Adipose tissue (tissue), 3 donors: ENCODE results near the gene CRYBA4. TPM values are rescaled to one million over a fixed set of nuclear protein-coding genes. Genes with fewer than 3 reads are reported as not detected.
"Not testable (repeated sequence)": the region's sequence is repeated elsewhere in the genome, so short reads cannot be mapped to it uniquely, and the experiment has no call there.

Source experiments
- H3K27ac ChIP-seq: one replicate; pipeline ENCODE4 v1.5.1; 2013; ENCODE audit warnings: low read depth, low read length
- WGBS, 3 donors: extraction: QIAGEN DNeasy Blood & Tissue Kit; methylation state at CpG; one replicate each; pipeline ENCODE4 v1.1.7; 2013; 5-methylcytosine and 5-hydroxymethylcytosine counted together
- polyA plus RNA-seq, 3 donors: library from polyadenylated mRNA; stranded (reverse); fragments of 200-250 nt; gene quantifications; one replicate each; pipeline ENCODE4 v1.2.3, GENCODE V29; 2013
- donor health status: healthy with polysubstance abuse.
- donor health status: Bipolar disorder and iron deficiency.
- donor health status: healthy.

The CRYBA4 gene
- polyA plus RNA-seq, 3 donors: not detected

DNA sequence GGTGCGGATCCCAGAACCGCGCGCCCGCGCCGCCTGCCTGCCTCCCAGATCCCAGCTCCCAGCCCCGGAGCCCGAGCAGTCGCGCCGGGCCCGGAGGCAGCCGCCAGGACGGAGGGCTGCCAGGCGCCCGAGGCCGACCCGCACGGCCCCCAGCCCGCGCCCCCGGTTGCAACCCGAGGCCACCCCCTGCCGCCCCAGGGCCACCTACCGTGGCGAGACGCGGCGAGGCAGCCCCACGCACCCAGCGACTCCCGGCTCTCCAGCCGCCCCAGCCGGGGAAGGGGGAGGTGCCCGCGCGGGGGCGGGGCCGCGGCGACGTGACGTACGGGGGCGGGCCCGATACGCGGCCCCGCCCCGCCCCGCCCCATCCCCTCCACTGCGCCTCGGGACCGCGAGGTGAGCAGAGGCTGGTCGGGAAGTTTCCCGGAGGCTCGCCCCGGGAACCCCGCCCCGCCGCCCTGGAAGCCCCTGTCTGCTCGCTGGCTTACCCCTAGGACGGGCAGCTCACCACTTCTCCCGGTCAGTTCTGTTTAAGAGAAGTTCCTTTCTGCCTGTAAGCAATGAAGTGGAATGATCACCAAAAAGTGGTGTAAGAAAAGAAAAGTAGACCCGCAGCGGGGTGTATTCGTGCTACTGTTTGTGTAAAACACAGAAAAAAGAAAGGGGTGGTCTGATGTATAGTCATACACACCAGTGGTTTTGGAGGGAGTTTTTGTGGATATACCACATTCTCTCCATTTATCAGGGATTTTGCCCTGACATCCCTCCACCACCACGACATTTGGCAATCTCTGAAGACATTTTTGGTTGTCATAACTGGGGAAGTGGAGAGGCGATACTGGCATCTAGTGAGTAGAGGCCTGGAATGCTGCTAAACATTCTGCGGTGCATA is 31.7 kb upstream of the CRYBA4 start, which contains the start of gene TPST2:
TSS of gene TPST2 (minus strand) at position 288 of the 892 bp plus-strand sequence. CDS start 48,502 bp downstream, outside the sequence.
- H3K27ac ChIP-seq: peak within 1 kb of the TSS; percentile 23
- 1% methylated on average over 46 to 72 of the region's 72 CpGs for WGBS, 3 donors

DNA sequence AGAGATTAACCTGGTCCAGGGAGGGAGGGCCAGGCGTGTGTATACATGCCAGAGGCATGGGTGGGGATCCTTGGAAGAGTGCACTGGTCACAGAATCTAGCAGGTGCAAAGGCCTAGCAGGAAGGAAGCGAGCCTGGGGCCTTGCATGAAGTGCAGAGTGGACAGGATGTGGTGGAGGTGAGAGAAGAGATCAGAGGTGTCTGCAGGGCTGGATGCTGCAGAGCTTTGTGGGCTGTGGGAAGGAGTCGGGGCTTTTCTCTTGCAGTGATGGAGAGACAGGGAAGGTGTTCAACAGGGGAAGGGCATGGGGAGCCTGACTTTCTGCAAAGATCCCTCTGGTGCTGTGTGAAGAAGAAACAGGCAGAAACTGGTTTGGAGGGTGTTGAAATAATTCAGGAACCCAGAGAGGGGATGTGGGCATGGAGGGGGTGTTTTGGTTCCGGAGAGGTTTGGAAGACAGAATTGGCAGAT is 29.3 kb upstream of the CRYBA4 start:
- no peak overlapping the region for H3K27ac ChIP-seq
- WGBS, 3 donors: 45 to 84% (median 47%) methylated on average over 4 of the region's 4 CpGs

DNA sequence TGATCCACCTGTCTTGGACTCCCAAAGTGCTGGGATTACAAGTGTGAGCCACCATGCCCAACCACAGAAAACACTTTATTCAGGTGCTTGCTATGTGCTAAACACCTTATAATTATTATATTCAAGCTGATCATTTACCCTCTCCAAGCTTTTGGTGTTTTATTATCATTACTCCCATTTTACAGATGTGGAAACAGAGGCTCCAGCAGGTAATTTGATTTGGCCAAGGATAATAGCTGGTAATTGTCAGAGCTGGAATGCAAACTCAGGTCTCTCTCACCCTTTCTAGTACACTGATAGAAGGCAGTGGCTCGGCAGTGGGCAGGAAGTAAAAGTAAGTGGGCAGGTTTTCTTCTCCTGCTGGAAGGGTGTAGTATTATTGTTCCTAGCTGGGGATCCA is 28.0 kb upstream of the CRYBA4 start:
- 27 to 50% (median 48%) methylated on average over 1 of the region's 1 CpG for WGBS, 3 donors
- H3K27ac ChIP-seq: no peak overlapping the region

DNA sequence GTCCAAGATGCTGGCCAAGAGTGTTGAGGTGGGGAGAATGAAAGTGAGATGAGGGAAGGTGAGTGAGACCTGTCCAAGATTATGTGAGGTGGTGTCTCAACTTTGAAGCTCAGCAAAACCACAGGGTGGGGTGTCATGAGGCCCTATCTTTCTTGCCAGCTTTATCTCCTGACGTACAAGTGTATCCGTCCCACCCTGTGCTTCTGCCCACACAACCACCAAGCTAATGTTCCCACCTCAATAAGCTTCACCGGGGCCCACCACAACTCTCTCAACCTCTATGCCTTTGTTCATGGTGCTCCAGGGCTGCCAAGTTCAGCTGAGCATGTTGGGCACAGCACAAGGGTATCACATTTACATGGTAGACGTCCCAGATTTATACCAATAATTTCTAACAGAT is 24.7 kb upstream of the CRYBA4 start:
- H3K27ac ChIP-seq: no peak overlapping the region
- 70 to 75% (median 73%) methylated on average over 4 of the region's 4 CpGs for WGBS, 3 donors

DNA sequence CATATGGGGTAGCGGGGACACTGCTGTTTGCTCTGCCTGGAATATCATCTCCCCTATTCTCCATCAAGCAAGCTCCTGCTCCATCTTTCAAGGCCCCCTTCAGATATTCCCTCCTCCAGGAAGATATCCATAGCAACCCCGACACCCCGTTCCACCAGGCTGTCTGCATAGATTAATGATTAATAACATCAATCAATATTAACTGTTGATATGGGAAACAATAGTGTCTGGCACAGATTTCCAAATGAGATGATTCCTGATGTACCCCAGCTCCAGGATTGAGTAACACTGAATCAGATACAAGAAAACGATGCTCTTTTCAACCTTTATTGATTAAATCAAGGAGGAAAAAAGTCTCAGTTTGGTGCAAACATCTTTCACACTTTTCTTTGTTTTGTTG is 24.3 kb upstream of the CRYBA4 start:
- WGBS, 3 donors: 46 to 87% (median 84%) methylated on average over 4 of the region's 4 CpGs
- H3K27ac ChIP-seq: no peak overlapping the region

DNA sequence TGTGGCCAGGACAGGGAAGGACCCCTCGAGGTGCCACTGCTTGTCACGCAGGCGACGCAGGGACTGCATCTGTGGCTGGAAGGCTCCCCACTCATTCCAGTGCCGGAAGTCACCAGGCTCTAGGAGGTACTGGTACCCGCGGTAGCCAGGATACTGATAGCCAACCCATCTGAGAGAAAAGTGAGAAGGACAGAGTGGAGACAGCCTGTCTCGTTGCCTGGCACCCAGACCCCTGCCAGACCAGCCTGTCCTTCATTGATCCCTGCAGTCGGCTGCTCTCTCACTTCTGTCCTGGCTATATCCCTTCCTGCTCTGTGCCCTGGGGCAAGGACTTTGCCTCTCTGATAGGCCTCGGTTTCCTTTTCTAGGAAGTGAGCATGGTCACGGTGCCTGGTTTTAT is 22.3 kb upstream of the CRYBA4 start:
- no peak overlapping the region for H3K27ac ChIP-seq
- WGBS, 3 donors: 70 to 87% (median 85%) methylated on average over 11 of the region's 11 CpGs

DNA sequence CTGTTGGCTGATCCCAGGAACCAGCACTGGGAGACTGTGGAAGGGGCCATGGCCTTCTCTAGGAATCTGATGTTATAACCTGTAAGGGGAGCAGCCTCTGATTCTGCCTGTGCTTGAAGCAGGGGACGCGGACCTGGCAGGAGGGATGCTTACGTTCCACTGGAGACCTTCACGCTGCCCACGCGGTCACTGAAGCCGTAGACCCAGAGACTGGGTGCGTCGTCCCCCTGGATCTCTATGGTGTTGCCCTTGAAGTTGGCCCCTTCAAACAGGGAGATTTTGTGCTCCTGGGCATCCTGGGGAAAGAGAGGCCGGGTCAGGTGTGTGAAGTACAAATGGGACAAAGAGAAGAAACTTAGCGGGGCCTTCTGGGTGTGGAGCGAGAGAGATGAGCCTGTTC is 20.0 kb upstream of the CRYBA4 start:
- H3K27ac ChIP-seq: no peak overlapping the region
- 85 to 88% (median 86%) methylated on average over 12 of the region's 12 CpGs for WGBS, 3 donors

DNA sequence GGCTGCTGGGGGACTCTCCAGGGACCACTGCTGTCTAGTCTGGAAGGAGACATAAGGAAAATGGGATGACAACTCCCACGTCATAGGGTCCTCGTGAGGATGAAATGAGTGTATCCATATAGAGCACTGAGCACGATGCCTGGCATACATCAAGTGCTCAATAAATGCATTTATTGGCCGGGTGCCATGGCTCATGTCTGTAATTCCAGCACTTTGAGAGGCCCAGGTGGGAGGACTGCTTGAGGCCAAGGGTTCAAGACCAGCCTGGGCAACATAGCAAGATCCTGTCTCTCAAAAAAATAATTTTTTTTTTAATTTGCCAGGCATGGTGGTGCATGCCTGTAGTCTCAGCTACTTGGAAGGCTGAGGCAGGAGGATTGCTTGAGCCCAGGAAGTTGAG is 19.6 kb upstream of the CRYBA4 start:
- 73 to 82% (median 80%) methylated on average over 4 of the region's 4 CpGs for WGBS, 3 donors
- no peak overlapping the region for H3K27ac ChIP-seq

DNA sequence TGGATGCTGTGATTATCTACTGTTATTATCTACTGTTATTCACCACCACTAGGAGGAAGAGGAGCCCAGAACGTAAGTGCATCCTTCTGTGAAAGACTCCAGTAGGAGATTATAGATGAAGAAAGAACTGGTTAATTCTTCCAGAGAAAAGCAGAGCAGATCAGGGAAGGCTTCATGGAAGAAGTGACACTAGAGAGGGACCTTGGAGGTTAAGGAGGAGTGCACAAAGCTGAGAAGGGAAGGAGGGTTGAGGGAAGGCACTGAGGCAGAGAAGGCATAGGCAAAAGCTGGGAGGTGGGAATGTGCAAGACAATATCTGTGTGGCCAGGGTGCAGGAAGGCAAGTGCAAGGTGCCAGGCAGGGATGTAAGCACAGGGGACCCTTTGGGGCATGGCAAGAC is 17.4 kb upstream of the CRYBA4 start:
- H3K27ac ChIP-seq: no peak overlapping the region
- 63 to 88% (median 81%) methylated on average over 1 of the region's 1 CpG for WGBS, 3 donors

DNA sequence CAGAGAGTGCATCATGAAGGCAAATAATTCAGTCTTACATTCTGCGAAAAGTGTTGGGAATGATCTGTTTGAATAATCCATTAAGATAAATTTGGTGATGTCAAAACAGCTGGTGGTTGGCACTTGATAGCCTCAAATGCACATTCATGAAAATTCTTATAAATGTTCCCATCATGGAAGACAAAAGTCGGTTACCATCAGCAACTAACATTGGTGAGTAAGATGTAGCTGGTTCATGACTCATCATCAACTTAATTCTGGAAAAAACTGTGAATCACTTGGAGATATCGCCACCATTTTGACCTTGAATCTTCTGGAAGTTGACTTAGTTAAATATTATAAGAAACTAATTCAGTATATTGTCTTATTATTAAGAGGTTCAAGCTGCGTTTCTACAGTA is 15.2 kb upstream of the CRYBA4 start:
- no peak overlapping the region for H3K27ac ChIP-seq
- 89 to 93% (median 90%) methylated on average over 4 of the region's 4 CpGs for WGBS, 3 donors

DNA sequence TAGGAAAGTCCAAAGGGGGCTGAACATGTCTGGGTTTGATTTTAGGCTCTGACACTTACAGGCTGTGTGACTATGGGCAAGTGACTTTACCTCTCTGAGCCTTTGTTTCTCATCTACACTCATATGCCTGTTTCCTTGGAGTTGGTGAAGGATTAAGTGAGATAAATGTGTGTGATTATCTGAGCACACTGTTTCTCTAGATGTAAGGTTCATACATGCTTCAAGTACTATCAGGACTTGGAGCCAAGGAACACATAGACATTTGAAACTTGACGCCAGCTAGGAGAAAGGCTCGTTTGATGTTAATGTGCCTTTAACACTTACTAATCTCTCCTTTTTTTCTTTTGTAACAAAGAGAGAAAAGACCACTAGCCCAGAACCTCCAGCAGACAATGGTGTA is 13.6 kb upstream of the CRYBA4 start:
- 31 to 51% (median 41%) methylated on average over 2 of the region's 2 CpGs for WGBS, 3 donors

DNA sequence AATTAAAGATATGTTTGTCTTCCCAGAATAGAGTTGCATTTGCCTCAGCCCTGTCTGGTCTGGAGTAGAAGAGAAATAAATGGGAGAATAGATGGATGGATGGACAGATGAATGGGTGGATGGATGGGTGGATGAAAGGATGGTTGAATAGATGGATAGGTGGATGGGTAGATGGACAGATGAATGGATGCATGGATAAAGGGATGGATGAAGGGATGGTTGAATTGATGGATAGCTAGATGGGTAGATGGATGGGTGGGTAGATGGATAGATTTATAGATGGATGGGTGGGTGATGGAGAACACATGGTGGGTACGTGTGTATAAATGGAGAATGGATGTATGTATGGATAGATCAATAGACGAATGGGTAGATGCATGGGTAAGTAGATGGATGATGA is 12.5 kb upstream of the CRYBA4 start:
- no peak overlapping the region for H3K27ac ChIP-seq
- WGBS, 3 donors: 73 to 89% (median 82%) methylated on average over 2 of the region's 2 CpGs

More for the DNA sequence above, 13.6 kb upstream of the CRYBA4 start:
- H3K27ac ChIP-seq: no peak overlapping the region

DNA sequence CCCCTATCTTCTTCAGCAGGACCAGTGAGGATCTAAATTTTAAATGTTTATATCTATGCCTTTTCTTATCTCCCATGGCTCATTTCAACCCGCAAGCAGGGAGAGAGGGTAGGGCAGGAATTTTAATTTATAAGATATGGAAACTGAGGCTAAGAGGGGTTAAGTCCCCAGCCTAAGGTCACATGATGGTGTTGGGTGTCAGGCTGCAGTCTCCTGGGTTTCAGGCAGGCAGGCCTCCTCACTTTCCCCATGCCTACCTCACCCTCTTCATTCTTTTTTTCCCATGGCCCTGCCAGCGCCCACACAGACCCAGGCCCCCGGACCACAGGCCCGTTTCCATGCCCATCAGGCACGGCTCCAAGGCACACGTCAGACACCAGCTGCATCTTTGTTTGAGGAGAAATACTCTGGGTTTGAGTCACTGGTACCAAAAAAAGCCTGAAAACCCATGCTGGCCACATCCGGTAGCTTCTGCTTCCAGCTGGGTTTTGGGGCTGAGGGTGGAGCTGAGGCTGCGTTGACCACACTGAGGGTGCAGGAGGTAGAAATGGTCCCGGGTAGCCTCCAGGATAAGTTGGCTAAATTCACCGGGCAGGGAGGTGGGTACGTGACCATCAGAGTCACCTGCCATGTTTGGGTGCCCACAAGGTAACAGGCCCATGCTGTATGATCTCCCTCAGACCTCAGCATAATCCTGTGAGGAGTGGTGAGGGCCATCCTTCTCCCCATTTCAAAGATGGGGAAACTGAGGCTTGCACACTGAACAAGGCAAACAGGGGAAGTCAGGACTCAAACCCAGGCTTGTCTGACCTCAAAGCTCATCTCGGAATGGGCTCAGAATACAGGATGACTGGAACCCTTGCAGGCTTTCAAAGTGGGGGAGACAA is 11.4 kb upstream of the CRYBA4 start:
- WGBS, 3 donors: 73 to 78% (median 73%) methylated on average over 12 of the region's 12 CpGs
- no peak overlapping the region for H3K27ac ChIP-seq

DNA sequence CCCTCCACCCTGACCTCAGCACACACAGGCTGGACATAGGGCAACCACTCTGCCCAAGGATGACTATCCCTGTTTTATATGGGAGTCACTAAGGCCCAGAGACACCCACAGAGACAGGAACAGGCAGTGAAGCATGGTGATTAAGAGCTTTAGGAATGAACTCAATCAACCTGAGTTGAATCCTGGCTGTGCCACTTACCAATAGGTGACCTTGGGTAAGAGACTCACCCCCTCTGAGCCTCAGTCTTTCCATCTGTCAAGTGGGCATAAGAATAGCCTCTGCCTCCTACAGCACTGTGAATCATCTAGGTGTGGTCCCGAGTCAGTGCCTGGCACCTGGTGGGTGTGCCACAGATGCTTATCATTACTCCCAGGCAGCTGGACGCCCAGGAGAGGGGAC is 10.8 kb upstream of the CRYBA4 start:
- WGBS, 3 donors: 72 to 77% (median 74%) methylated on average over 2 of the region's 2 CpGs
- H3K27ac ChIP-seq: no peak overlapping the region

DNA sequence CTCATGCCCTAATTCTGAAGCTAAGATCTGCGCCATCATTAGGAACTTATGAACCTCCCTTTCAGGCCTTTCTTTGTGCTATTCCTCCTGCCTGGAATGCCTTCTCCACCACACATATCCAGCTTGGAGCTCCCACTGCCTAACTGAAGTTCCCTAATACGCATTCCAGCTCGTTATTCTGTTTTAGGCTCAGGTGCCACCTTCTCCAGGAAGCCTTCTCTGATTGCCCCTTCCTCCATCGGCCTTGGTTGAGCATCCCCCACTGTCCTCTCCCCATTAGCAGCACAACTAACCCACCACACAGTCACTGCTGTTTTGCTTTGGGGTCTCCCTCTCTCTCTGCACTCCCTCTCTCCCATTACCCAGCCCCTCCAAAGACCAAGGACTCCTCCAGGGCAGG is 9.1 kb upstream of the CRYBA4 start:
- WGBS, 3 donors: 75 to 89% (median 87%) methylated on average over 4 of the region's 4 CpGs
- no peak overlapping the region for H3K27ac ChIP-seq

DNA sequence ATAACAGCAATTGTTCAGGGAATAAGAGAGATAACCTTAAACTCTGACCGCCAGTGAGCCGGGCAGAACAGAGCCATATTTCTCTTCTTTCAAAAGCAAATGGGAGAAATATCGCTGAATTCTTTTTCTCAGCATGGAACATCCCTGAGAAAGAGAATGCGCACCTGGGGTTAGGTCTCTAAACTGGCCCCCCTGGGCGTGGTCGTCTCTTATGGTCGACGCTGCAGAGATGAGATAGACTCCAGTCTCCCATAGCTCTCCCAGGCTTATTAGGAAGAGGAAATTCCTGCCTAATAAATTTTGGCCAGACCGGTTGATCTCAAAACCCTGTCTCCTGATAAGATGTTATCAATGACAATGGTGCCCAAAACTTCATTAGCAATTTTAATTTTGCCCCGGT is 8.0 kb upstream of the CRYBA4 start:
- H3K27ac ChIP-seq: not testable (repeated sequence)
- 27 to 32% (median 30%) methylated on average over 10 of the region's 10 CpGs for WGBS, 3 donors

DNA sequence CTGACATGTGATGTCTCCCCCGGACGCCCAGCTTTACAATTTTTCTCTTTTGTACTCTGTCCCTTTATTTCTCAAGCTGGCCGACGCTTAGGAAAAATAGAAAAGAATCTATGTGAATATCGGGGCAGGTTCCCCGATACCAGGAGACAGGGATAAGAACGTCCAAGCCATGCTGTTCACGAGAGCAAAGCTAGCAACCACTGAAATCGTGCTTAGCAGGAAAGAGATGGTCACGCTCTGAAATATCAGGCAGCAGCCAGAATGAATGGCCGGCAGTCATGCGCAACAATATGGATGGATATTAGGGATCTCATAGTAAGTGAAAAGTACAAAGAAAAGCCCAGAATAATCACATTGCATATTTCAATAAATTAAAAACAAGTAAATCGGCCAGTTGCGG is 7.4 kb upstream of the CRYBA4 start:
- no peak overlapping the region for H3K27ac ChIP-seq
- 46 to 65% (median 63%) methylated on average over 14 of the region's 14 CpGs for WGBS, 3 donors

DNA sequence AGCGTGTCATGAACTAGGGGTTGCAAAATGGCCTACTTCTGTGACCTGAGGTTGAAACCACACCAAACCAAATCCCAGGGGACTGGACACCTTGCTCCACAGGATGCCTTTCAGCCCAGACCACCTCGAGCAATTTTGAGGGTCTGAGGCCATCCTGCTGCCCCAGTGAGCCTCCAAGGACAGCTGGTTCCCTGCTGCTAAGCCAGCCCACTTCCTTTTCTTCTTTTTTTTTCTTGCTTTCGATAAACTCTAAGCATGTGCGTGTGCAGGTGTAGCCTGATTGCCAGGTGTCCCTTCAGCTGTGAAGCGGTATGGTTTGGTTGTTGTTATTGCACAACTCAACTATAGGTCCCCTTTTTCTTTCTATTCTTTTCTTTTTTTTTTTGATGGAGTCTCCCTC is 6.6 kb upstream of the CRYBA4 start:
- no peak overlapping the region for H3K27ac ChIP-seq
- WGBS, 3 donors: 30 to 48% (median 41%) methylated on average over 5 of the region's 5 CpGs

DNA sequence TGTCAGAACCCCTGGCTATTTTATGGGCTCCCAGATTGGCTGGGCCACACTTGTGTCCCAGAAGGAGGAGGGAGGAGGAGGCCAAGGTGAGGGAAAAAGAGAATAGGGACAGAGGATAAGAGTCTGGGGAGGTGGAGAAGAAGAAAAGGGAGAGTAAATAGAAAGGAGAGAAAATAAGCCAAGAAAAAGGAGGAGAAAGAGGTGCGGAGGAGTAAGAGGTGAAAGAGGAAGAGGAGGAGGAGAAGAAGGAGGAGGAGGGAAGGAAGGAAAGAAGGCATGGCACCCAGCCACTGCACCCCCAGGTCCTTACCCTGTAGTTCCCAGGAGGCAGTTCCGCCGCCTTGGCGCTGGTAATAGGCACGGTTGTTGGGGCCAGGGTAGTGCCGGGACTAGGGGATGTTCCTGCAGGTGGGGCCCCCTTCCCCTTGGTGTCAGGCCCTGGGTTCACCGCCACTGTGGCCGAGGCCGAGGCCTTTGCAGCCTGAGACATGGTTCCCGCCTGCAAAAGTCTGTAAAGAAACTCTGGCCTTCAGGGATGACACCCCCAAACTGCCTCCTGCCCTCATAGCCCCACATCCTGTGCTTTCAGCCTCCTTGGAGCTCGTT is 5.8 kb upstream of the CRYBA4 start:
- WGBS, 3 donors: 64 to 74% (median 66%) methylated on average over 11 of the region's 11 CpGs
- H3K27ac ChIP-seq: no peak overlapping the region
